IPS-NIHi7 (cell line): ENCODE data around the gene ECM1.

Experiments used
- DNase-seq: peaks from one replicate; pipeline ENCODE4 v3.0.0; 2012; ENCODE audit warnings: mixed read lengths; ENCODE audit errors: extremely low spot score

Gene ECM1

DNA sequence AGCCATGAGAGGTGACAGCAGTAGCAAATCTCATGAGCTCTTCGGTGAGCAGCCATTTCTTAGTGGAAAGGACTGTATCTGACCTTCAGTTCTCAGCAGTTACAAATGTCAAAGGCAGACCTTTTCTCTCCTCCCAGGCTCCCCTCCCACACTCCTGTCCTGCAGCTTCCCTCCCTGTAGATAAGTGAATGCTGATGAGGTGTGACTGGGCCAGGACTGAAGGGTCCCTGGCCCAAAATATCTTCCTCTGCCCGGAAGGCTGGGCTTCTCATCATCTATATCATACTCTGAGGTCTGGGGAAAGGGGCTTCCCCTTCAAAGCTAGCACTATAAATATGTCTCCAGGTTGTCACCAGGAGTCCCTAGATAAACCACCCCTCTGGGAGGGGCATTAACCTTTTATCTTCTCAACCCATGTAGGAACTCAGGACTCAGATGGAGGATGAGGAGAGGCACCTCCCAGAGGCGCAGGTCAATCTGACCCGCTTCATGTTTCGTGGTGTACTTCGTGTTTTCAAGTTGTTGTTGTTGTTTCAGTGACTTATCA, 37.6 kb downstream of the ECM1 start:
- no peak for DNase-seq

DNA sequence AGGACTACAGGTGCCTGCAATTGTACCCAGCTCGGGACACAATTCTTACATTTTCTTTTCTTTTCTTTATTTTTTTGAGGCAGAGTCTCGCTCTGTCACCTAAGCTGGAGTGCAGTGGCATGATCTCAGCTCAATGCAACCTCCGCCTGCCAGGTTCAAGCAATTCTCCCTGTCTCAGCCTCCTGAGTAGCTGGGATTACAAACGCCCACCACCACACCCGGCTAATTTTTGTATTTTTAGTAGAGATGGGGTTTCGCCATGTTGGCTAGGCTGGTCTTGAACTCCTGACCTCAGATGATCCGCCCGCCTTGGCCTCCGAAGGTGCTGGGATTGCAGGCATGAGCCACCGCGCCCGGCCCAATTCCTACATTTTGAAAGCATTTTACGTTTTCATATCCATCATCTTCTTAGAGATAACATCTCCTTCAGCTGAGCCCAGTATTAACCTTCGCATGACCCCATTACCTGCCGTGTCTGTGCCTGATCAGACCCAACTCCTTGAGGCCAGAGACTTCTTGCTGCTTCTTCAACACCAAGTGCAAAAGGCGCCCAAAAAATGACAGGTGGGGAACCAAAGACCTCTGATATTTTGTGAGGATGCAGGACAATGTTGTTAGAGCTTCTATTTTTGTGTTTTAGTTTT, 38.5 kb downstream of the ECM1 start:
- no peak for DNase-seq

DNA sequence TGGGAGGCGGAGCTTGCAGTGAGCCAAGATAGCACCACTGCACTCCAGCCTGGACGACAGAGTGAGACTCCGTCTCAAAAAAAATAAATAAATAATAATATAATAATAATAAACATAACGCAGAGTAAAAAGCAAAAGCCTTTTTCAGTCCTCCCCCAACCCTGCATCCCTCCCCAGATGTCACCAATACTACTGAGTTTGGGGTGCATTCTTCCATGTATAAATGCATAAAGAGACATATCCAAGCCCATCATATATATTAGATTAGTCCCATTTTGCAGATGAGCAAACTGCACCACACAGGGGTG, 40.4 kb downstream of the ECM1 start:
- DNase-seq, result no peak

- peak; percentile 65 for DNase-seq
These were observed 41.0 kb downstream of the ECM1 start, which contains the start of gene ADAMTSL4 for GRCh38 chr1:150548632-150549495. TSS of gene ADAMTSL4 (plus strand) at chr1:150549408. CDS start at chr1:150552289, 2,881 bp downstream.

GRCh38 chr1:150549496-150550221, 41.8 kb downstream of the ECM1 start:
- DNase-seq, result peak; percentile 54

DNA sequence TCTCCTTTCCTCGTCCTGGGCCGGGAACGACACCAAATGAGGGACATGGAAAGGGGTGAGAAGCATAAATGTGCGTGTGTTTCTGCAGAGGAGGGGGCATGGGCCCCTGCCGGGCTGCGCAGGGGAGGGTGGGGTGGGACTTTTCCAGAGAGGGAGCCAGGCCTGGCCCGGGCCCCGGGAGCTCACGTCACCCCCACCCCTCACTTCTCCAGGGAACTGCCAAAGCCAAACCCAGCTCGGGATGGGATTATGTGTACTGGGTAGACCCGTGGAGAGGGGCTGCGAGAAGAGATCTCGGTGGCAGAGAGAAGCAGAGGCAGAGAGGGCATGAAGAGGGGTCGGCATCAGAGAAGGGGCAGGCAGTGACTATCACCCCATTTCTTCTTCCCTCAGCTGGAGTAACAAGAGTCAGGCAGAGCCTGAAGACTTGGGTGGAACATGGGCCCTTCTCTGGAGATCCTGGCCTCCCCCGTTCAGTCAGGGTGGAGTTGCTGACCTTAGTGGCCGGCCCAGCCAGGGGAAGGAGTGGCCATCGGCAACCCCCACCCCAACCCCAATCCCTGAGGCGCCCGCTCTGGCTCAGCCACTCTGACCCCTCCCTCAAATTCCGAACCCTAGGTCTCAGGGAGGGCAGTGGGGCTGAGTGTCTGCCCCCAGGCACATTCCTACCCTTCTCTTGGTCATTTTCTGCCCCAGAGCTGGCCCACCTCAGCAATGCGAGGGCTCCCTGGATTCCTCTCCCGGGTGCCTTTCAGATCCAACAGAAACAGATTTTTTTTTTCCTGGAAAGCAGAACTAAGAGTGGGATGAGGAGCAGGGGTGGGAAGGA, 42.5 kb downstream of the ECM1 start:
- peak; percentile 12 for DNase-seq

DNA sequence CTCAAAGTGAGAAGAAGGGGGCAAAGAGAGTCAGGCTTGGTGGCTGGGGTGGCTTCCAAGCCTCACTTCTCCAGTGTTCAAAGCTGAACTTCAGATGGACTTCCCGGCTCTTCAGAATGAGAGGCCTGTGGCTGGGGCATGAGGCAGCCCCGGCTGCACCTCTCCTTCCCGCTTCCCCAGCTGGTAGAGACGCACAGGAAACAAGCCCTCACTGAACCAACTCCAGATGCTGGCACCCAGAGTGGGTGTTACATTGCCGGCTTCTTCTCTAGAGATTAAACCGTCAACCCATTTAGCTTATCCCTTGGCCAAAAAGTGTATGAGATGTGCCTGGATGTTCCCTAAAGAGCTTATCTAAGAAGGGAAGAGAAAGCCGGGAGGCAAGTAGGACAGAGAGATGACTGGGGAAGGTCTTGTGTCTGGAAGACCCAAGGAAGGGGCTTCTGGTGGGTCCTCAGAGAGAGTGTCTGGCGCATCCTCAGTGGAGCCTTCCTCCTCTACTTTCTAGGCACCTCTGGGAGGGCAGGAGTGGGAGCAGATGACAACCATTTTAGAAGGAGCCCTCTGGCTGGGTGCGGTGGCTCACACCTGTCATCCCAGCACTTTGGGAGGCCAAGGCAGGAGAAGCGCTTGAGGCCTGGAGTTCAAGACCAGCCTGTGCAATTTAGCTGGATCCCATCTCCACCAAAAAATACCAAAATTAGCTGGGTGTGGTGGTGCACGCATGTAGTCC, 43.3 kb downstream of the ECM1 start:
- DNase-seq, result no peak

DNA sequence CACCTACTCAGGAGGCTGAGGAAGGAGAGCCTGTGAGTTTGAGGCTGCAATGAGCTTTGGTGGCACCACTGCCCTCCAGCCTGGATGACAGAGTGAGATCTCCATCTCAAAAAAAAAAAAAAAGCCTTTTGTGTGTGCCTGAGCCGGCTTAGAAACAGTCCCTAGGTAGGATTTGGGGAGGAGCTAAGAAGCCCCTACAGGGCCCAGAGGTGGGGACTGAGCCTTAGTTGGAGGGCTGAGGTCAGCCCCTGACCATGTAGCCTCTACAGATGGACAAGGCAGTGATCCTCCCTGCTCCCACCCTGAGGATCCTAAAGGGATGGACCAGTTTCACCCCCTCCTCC, 43.8 kb downstream of the ECM1 start:
- no peak for DNase-seq

DNA sequence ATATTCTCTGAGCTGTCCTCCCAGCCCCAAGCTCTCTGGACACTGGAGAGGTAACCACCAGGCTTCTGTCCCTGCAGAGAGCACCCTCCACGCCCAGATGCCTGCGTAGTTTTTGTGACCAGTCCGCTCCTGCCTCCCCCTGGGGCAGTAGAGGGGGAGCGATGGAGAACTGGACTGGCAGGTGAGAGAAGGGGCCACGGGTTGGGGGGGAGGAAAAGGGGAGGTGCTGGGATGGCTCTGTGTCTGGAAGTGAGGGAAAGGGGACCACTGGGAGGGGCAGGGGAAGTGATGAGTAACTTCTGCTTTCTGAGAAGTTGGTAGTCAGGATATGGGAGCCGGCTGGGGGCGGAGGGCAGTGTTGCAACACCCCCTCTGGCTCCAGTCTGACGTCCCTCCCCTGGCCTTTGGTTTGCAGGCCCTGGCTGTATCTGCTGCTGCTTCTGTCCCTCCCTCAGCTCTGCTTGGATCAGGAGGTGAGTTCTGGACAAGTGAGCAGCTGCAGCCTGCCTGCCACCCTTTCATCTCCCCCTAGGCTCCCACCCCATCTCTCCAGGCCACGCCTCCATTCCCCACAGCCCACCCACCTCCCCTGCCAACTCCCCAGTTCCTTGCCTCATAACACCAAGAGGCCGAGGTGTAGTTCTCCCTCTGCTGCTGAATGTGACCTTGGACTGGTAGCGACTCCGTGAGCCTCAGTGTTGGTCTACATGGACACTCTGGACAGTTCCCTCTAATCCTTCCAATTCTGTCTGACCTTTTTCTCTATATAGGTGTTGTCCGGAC, 44.4 kb downstream of the ECM1 start:
- peak; percentile 43 for DNase-seq

GRCh38 chr1:150552911-150553289, 45.0 kb downstream of the ECM1 start:
- DNase-seq, result no peak

GRCh38 chr1:150553392-150554085, 45.6 kb downstream of the ECM1 start:
- no peak for DNase-seq

DNA sequence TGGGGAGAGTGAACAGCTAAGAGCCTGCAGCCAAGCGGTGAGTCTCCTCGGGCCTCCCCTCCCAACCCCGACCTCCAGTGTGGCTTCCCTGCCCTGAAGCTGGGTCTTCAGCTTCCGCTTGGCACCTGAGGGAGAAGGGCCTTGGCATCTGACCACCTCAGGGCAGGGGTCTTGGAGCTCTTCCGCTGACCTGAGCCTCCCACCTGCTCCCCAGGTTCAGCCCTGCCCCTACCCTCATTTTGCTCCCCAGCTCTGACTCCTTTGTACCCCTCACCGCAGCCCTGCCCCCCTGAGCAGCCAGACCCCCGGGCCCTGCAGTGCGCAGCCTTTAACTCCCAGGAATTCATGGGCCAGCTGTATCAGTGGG, 46.2 kb downstream of the ECM1 start:
- DNase-seq, result no peak

DNA sequence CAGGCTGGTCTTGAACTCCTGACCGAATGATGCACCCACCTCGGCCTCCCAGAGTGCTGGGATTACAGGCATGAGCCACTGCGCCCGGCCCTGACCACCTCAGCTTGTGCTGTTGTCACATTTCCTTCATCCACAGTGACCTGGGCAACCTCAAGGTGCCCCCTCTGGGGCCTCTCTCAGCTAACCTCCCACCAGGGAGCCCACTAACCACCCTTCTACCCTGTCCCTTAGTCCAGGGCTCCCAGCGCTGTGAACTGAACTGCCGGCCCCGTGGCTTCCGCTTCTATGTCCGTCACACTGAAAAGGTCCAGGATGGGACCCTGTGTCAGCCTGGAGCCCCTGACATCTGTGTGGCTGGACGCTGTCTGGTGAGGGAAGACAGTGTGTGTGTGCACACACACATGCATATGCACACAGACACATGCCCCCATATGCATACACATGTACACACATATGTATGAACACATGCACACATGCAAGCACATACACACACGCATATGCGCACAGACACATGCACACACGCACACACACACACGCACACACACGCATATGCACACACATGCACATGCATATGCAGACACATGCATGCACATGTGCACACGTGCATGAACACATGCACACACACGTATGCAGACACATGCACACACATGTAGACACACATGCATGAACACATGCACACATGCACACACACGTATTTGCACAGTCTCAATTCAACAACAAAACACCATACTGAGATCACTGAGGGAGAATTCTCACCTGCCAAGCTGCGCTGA, 47.5 kb downstream of the ECM1 start:
- no peak for DNase-seq

GRCh38 chr1:150555971-150556865, 48.3 kb downstream of the ECM1 start:
- DNase-seq, result no peak

DNA sequence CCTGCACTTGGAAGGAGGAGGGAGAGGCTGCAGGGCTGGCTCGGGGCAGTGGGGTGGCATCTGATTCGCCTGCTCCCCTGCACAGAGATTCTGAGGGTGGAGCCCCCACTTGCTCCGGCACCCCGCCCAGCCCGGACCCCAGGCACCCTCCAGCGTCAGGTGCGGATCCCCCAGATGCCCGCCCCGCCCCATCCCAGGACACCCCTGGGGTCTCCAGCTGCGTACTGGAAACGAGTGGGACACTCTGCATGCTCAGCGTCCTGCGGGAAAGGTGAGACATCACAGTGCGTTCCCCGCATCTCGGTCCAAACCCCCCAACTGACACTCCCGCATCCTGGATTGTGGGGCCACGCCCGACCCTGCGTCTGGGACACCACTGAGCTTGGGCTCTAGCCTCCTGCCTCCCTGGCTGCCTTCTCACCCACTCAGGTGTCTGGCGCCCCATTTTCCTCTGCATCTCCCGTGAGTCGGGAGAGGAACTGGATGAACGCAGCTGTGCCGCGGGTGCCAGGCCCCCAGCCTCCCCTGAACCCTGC, 49.2 kb downstream of the ECM1 start:
- no peak for DNase-seq

GRCh38 chr1:150557813-150558212, 49.9 kb downstream of the ECM1 start:
- DNase-seq, result no peak

DNA sequence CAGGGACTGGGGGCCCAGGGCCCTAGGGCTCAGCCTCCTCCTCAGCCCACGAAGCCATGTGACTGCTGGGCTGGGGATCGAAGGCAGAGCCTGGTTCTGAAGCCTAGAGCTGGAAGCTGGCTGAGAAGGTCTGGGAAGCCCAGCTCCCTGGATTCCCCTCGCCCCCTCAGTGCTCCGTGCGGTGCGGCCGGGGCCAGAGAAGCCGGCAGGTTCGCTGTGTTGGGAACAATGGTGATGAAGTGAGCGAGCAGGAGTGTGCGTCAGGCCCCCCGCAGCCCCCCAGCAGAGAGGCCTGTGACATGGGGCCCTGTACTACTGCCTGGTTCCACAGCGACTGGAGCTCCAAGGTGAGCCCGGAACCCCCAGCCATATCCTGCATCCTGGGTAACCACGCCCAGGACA, 50.4 kb downstream of the ECM1 start:
- no peak for DNase-seq
